HG03103 (cell line): ENCODE results near the gene FGF13.

ENCODE experiments used
- ATAC-seq: cut with Tn5 transposase; IDR thresholded peaks from one replicate; pipeline ENCODE4 v1.9.1; 2021; ENCODE audit warnings: low read depth; ENCODE audit not compliant: unreplicated experiment

The FGF13 gene

DNA sequence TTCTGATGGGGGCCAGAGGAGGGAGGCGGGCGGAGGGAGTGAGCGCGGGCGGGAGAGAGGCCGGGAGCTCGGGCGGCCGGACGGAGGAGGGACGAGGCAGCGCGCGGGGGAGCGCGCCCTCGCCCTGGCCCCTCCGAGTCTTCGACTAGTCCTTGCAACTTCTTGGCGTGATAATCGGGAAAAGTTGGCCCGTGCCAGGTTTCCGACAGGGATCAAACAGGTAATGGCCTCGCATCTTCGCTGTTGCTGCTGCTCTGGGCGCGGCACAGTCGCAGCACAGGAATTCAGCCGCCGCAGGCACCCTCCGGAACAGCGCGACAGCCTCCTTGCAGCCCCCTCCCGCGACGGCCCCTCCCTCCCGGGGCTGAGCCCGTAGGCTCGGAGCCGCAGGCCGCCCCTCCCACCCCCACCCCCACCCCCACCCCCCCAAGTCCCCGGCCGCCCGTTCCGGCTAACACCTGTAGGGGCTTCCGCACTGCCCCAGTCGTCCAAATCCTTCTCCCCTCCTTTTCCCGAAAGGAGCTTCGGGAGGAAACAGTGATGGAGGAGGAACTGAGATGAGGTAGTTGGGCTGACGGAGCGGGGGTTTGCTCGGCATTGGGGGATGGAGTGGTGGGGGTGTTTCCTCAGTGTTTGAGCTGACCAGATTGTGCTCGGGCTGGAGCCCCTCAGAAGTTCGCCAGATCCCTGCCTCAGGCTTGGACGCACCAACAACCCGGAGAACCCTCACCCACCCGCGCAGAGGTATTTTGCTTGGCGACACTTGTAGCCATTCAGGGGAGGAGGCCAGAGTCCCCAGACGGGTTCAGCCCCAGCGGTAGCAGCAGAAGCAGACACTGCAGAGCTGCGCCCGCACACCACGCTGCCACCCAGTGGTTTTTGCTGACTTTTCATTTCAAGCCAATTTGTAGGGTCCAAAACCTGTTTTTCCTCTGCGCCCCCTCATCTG lies at the start of gene FGF13:
TSS of gene FGF13 (minus strand) at position 319 of the 949 bp plus-strand sequence. CDS start 714 bp downstream, outside the sequence.
- ATAC-seq: no peak

DNA sequence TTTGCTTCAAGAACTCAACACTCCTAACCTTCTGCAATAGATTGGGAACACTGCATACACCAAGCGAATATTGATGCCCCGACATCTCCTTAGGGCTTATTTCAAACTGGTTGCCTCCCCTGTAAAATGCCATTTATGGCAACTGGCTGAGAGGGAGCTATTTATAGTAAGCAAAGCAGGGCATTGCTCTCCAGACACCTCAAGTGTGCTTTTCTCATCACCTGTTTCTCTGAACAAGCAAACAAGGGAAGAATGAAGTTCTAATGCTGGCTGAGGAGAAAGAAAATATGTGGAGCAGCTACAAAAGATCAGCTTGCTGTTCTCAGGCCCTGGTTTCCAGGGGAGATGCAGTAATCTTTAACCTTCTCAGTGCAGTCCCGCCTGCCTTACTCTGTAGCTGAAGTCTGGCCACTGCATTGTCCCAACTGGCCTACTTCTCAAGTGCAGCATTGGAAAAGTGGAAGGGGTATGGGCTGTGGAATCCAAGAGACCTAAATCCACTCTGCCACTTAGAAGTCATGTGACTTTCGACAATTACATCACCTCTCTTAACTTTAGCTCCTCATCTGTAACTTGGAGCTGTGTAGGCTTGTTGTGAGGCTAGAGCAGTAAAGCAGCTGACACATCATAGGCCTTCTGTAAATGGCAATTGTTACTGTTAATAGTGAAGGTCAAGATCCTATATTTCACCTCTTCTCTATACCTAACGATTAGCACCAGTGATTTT lies 47.9 kb upstream of the FGF13 start:
- ATAC-seq: no peak

DNA sequence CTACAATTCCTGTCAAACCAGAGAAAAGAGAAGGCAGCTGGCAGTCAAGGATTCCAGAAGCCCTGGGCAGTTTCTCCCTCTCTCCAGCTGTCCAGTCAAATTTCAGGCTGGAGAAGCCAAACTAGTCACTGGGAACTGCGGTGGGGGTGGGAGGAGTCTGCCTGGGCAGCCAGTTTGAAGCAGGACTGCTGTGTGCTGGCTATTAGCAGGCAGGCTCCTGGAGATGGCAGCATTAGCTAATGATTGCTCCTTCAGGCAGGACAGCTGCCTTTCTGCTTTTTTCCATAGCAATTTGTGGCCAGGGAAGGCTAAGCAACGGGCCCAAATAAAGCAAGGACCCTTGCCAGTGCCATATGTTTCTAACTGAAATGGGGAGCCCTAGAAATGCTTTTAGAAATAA lies 44.7 kb upstream of the FGF13 start:
- ATAC-seq: no peak

DNA sequence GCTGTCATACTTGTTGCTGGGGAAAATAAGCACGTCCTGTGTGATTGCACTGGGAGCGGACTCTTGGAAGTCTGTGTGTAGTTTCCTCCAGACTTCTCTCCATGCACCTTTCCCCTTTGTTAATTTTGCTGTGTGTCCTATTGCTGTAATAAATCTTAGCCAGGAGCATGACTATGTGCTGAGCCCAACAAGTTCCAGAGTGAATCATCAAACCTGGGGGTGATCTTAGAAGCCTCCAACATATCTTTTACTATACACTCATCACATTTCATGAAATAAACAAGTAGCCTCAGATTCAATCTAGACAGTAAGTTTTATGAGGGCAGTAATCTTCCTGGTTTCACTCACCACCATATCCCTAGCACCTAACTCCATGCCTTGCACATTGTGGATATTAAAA lies 43.3 kb upstream of the FGF13 start:
- ATAC-seq: no peak

DNA sequence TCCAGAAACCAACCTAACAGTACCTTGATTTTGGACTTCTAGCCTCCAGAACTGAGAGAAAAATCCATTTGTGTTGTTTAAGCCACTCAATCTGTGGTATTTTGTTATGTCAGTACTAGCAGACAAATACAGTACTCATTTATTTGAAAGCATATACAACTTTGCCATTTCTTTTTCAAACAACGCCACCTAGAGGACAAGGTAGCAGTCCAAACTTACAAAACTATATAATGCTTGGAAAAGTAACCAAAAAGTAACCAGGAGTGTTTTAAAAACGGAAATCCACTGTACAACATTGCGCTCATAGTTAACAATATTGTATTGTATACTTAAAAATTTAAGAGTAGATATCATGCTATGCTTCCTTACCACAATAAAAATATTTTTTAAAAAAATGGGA lies 37.0 kb upstream of the FGF13 start:
- ATAC-seq: no peak

DNA sequence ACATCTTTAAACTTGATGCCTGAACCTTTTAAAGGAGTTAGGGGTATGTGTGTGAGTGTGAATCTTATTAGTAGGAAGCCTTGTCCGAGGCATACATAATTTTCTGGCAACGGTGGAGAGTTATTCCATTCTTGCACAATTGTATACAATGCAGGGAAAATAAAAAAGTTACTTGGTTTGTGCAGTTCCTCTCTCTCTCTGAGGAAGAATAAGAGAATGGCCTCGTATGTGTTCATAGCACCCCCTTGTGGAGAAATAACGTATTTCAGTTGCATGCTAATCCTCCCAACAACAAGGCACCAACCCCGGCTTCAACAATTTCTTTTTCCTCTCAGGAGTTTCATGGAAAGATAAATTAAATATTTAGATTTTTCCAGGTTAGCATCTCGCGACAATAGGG lies 33.7 kb upstream of the FGF13 start:
- ATAC-seq: no peak

DNA sequence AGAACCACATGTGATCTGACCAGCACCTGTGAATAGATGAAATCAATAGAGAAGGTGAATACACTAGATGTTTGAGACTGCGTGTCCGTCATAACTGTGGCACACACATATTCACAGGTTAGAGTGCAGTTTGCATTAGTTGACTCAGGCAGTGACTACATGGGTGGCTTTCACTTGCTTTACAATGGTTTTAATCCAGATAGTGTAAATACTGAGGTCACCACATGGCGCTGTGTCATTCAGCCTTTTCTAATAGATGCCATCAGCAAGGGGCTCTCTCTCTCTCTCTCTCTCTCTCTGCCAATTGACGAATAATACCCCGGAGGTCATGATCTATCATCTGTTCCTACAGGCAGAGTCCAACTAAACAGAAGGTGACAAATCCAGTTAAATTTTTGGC lies 30.7 kb upstream of the FGF13 start:
- no peak for ATAC-seq

DNA sequence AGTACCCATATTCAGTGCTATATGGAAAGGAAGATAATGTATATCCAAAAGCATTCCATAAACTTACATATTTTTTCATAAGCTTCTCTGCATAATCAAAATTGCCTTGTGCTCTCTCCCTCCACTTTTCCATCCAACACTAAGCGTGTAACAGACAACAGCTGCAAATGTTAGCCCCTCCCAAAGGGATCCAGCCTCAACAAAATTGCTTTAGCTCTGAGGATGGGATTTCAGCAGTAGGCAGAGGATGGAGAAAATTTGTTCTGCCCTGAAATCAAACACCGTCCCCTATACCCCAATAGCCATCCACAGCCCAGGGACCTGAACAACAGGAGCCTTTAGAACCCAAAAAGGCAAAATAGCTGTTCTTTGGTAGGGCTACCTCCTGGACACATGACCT lies 28.8 kb upstream of the FGF13 start:
- ATAC-seq: no peak

DNA sequence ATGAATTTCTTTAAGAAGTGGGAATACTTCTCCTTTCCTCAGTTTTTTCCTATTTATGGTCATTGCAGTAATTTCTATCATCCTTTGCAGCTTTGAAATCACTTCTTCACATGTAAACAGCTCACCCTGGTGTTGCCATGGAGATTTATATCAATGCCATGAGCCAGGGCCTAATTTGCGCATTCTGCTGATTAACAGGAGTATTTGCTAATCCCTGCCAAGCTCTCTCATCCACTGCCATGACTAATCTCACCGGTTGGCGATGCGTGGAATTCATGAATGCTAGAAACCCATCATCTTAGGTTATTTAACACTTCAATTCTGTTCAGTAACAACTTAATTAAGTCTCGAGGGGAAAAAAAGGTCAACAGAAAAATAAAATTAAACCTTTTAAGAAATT lies 11.8 kb upstream of the FGF13 start:
- ATAC-seq: no peak

DNA sequence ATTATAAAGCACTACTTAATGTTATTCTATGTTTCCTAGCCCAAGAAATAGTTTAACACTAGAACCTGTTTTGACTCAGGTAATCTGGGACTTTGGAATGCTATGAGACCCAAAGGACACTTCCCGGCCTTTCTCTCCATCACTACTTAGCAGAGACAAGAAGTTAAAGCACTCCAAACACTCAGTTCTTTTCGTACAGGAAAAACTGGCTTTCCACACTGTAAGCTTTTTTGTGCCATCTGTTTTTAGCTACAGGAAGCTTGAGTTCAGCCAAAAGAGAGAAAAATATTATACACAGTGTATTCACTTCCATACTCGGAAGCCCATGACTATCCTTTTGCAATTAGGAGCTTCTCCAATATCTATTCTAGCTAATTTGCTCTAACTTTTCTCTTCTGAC lies 7.9 kb upstream of the FGF13 start:
- ATAC-seq: no peak

DNA sequence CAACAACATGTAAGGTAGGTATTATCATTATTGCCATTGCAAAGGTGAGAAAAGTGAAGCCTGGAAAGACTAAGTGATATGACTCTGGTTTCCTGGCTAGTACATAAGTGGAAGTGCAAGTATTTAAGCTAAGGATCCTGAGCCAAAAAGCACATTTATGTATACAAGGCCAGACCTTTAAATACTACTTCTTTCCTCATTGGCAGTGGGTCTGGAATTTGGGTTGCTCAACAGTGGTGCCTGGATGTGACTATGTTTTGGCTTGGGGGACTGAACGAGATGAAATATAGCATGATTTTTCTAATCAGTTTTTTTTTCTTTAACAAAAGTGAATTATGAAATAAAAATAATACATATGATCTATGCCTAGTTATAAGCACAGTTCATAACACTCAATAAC lies 7.4 kb upstream of the FGF13 start:
- no peak for ATAC-seq

DNA sequence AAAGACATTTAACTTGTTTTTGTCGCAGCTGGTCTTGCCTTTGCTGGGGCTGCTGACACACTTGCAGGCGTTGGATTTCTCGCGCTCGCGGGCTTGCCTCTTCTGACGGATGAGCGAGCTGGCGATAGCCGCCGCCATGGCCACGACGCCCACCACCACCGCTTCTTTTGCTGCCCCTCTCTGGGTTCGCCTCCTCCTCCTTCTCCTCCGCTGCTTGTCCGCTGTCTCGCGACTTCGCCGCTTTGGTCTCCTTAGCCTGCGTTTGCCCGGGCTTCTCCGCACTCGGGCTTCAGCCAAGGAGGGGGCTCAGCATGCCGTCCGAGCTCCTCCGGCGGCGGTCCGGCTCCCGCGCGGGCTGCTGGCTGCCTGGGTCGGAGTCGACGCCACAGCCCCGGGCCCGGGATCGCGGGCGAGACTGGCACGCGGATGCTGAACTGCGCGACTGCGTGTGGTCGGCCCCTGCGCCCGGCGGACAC lies 613 bp downstream of the FGF13 start:
- ATAC-seq: no peak

DNA sequence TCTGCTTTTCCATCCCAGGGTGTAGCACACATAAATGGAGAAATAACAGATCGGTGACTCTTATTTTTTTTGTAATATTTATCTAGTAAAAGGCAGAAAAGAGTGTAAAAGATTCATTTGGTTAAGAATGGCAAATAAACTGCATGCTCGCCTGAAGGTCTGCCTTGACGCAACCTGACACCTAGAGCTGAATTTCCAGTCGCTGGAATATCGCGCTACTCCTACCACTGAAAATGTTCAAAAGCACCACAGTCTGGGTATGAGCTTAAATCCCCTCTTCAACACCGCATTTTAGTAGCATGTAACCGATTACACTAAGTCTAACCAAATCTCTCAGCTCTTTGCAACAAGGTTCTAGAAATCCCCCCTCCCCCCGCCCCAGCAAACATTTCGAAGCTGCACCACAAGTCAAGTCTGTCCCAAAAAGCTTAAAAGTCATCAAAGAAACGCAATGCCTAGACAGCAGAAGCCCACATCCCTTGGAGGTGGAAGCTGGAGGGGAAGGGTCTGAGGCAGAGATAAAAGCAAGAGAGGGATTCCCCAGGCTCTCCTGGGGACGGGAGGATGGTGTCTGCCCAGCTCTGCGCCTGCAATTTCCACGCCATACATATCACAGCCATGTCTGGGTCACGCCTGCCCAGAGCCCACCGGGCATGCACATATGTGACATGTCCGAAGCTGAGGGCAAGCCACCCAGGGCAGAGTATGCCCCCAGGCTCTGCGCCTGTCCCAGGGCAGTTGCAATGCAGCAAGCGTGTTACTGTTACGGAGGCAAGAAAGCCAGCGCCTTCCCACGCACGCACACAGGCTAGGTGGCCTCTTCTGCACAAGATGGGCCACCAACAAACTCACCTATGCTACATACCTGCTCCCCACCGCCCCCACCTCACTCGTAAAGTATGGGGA lies 1.4 kb downstream of the FGF13 start:
- ATAC-seq: no peak

DNA sequence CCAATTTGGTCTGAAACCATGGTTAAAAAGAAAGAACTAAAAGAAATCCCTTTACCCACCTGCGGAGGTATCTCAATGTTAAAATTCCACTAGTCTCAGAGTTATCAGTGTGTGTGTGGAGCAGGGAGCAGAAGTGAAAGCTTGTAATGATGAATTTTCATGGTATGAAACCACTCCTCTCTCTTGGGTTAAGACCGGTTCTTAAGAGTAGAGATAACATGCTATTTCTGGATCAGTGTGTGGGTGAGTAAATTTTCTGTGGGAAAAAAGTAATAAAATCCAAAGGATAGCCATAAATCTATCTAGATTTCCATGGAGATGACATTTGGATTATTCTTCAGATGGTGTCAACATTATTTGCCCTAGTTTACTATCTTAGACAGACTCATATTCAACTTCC lies 3.2 kb downstream of the FGF13 start:
- no peak for ATAC-seq

DNA sequence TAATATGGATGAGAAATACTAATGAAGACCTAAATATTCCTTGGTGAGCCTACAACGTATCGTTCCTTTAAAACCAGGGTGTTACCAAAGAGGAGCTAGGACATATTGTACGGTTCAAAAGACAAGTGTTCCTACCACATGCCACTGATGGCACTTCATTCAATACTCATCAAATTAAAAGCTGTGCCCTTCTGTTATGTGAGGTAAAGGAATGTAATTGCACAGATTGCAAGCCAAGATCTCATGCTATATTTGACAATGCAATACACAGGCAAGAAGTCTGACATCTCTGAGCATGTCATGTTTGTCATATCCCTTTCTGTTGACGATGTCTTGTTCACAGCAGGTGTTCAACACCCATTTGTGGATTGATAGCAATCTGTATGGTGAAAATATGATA lies 6.9 kb downstream of the FGF13 start:
- ATAC-seq: no peak

DNA sequence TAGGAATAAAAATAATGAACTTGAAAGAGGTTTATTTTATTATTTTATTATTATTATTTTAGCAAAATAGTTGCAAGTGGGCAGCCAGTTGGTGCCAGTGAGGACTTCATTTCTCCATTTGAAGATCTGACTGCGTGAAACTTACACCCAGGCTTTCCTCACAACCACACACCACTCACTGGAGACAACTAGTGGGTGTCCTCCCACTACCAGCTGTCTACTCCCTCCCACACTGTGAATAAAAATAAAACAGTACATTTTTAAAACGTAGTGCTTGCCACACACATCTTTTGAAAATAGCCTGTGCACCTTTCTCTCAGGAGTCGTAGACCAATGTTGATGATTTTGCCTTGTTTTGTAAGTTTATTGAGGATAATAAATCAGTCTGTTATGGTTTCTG lies 7.4 kb downstream of the FGF13 start:
- ATAC-seq: no peak

DNA sequence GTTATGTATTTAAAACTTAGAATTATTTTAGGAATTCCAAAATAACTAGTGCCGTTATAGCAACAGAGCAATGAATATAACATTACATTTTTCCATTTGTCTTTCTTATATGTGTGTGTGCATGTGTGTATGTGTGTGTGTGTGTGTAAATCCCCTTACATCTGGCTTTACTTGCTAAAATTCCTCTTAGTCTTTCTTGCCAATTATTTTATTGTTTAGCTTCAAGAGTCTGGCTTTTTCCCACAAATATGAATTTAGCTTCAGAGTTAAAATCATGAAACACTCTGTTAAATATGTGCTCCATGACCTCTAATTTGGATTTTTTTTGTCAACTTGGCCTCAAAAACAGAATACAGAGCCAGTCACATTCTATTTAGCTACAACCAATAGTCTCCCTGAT lies 18.9 kb downstream of the FGF13 start:
- no peak for ATAC-seq

DNA sequence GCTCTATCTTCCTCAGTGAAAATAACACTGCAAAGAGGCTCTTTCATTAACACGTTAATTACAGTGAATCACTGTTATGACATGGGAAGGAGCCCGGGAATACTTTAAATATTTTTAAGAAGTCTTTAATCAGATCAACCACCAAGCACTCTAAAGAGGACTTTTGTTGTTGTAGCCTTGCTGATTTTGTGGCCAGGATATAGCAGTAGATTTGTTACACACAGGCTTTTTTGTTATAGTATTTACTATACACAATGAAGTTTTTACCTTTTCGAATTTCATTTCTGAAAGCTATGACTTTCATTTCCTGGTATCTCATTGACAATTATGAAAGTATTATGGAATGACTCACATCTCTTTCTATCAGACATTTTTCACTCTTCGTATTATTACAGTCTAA lies 20.3 kb downstream of the FGF13 start:
- no peak for ATAC-seq

DNA sequence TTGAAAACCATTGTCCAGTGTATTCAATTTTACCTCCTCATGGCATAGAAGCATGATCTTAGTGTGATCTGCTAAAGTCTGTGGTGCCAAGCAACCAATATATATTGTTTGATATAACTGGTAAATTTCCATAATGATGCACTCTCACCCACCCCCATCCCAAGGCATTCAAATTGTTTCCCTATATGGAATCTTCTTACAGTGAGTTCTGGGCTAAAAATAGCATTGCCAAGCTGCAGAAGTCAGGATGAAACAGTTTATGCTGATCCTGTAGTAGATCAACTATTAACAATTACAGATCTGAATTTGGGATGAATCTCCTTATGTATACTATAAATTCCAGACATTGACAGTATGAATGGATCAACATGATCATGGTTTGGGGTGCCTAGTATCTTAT lies 20.9 kb downstream of the FGF13 start:
- ATAC-seq: no peak

DNA sequence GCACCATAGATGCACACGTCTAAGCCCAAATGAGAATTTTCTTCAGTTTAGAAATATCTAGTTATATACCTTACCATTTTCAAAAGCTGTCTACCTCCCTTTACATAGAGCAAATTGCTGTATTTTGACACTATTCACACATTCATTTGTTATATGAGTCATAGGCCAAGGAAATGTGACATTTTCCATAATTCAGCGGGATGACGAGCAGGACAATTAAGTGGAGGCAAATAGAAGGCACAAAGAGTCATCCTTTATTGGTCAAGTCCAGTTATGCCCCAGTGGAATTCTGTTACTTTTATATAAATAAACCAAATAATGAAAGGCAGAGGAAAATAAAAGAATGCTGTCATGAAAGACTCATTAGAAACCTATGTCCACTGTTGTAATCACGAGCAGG lies 27.9 kb downstream of the FGF13 start:
- no peak for ATAC-seq

DNA sequence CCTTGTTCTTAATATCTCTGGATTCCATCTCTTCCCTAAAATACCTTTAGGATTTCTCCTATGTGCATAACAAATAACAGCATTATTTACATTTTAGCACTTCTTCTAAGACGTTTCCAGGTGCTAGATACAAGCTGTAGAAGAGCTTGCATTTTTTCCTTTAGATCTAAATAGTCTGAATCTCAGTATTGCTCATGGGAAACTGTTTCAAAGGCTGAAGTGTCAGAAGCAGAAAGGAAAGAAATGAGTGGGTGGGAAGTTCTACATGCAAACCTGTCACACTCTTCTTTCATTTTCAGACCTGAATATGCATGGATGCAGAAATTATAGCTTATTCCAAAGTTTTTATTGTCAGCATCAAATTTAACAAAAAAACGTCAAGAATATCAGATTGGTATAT lies 41.8 kb downstream of the FGF13 start:
- ATAC-seq: no peak
